OCI-LY1 (cell line): ENCODE measurements around the gene HS3ST2.

ENCODE experiments used
- H2AFZ ChIP-seq: fragments of 200-600 bp; sonication (generic), shearing (Covaris generic); 2 replicates; pipeline ENCODE4 v1.6.0; 2014; ENCODE audit warnings: antibody characterized with exemption, mild to moderate bottlenecking, low read length
- H3F3A ChIP-seq: fragments of 200-600 bp; sonication (generic), shearing (Covaris generic); 2 replicates; pipeline ENCODE4 v1.6.0; 2014; ENCODE audit warnings: mild to moderate bottlenecking, antibody characterized with exemption, low read length, moderate library complexity; ENCODE audit not compliant: insufficient read depth
- H3K27ac ChIP-seq: fragments of 200-600 bp; sonication (generic); 2 replicates; pipeline ENCODE4 v1.5.1; 2014; ENCODE audit warnings: low read length, mixed run types, mild to moderate bottlenecking, low read depth; ENCODE audit not compliant: poor library complexity, severe bottlenecking
- H3K27me3 ChIP-seq: fragments of 200-600 bp; sonication (generic); 2 replicates; pipeline ENCODE4 v1.6.0; 2014; ENCODE audit warnings: antibody characterized with exemption, mild to moderate bottlenecking, low read length, moderate library complexity; ENCODE audit not compliant: insufficient read depth
- H3K36me3 ChIP-seq: fragments of 200-600 bp; sonication (generic); 2 replicates; pipeline ENCODE4 v1.6.1; 2014; ENCODE audit warnings: mild to moderate bottlenecking, antibody characterized with exemption, low read length, moderate library complexity, mixed read lengths; ENCODE audit not compliant: insufficient read depth
- H3K4me1 ChIP-seq: fragments of 200-600 bp; sonication (generic); 2 replicates; pipeline ENCODE4 v1.5.1; 2014; ENCODE audit warnings: mild to moderate bottlenecking, low read length, moderate library complexity; ENCODE audit not compliant: insufficient read depth, severe bottlenecking
- H3K4me2 ChIP-seq: fragments of 200-600 bp; sonication (generic), shearing (Covaris generic); 2 replicates; pipeline ENCODE4 v1.6.1; 2014; ENCODE audit warnings: low read length
- H3K4me3 ChIP-seq: fragments of 200-600 bp; sonication (generic); 2 replicates; pipeline ENCODE4 v1.5.1; 2014; ENCODE audit warnings: low read length, low read depth, mild to moderate bottlenecking, mixed read lengths; ENCODE audit not compliant: poor library complexity, severe bottlenecking
- H3K79me2 ChIP-seq: fragments of 200-600 bp; shearing (Covaris generic); 2 replicates; pipeline ENCODE4 v1.6.1; 2016; ENCODE audit warnings: mixed run types, low read length, mixed read lengths; ENCODE audit not compliant: insufficient read depth
- H3K9ac ChIP-seq: fragments of 200-600 bp; sonication (generic), shearing (Covaris generic); 2 replicates; pipeline ENCODE4 v1.6.1; 2014; ENCODE audit warnings: mild to moderate bottlenecking, low read length, mixed read lengths
- H3K9me2 ChIP-seq: fragments of 200-600 bp; sonication (generic), shearing (Covaris generic); 2 replicates; pipeline ENCODE4 v1.6.1; 2014; ENCODE audit warnings: low read depth, mild to moderate bottlenecking, low read length, mixed read lengths
- H3K9me3 ChIP-seq: fragments of 200-600 bp; shearing (Covaris generic); 2 replicates; pipeline ENCODE4 v1.6.1; 2014; ENCODE audit warnings: low read length, mixed read lengths
- H4K20me1 ChIP-seq: fragments of 200-600 bp; sonication (generic), shearing (Covaris generic); 2 replicates; pipeline ENCODE4 v1.6.0; 2016; ENCODE audit warnings: mild to moderate bottlenecking, low read length; ENCODE audit not compliant: insufficient read depth
- CTCF ChIP-seq: fragments of 200-600 bp; sonication (generic), shearing (Covaris generic); IDR thresholded peaks from 2 replicates; pipeline ENCODE4 v1.5.1; 2017; ENCODE audit warnings: mild to moderate bottlenecking, antibody characterized with exemption, low read length, moderate library complexity, mixed read lengths
- EZH2 ChIP-seq: fragments of 200-600 bp; sonication (generic), shearing (Covaris generic); IDR thresholded peaks from 2 replicates; pipeline ENCODE4 v1.8.0; 2017; ENCODE audit warnings: borderline replicate concordance, mixed run types, mild to moderate bottlenecking, antibody characterized with exemption, low read length, moderate library complexity, mixed read lengths

HS3ST2 gene

DNA sequence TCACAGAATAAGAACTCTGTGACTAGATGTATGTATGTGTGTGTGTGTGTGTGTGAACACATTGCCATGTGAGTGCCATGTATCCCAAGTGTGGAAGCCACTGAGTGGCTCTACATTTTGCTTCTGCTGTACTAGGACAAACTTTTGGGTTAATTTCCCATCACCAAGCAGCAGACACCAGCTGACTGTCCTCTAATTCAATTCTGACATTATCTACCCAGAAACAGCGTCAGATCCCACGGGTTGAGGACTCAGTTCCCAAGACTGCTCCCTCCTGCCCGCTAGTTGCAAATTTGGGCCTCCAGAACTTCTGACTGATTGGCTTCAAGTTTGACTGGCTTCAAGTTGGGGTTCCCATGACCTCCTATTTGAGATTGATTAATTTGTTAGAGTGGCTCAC is 29.2 kb downstream of the HS3ST2 start:
- no peaks in the 10 kb centered on the region for H3K9me2 ChIP-seq
- no peaks in the 10 kb centered on the region for H4K20me1 ChIP-seq
- no peaks in the 10 kb centered on the region for H3K27me3 ChIP-seq
- no peak for TF ChIP-seq EZH2
- no peak for TF ChIP-seq CTCF
- no peaks in the 10 kb centered on the region for H3F3A ChIP-seq
- no peaks in the 10 kb centered on the region for H3K79me2 ChIP-seq
- H3K4me1 ChIP-seq: no peaks in the 10 kb centered on the region
- H3K4me2 ChIP-seq: no peak overlapping the region
- no peak overlapping the region for H3K9ac ChIP-seq
- no peak overlapping the region for H3K4me3 ChIP-seq
- no peak overlapping the region for H3K27ac ChIP-seq
- H3K36me3 ChIP-seq: no peaks in the 10 kb centered on the region
- H3K9me3 ChIP-seq: no peaks in the 10 kb centered on the region
- no peak overlapping the region for H2AFZ ChIP-seq

DNA sequence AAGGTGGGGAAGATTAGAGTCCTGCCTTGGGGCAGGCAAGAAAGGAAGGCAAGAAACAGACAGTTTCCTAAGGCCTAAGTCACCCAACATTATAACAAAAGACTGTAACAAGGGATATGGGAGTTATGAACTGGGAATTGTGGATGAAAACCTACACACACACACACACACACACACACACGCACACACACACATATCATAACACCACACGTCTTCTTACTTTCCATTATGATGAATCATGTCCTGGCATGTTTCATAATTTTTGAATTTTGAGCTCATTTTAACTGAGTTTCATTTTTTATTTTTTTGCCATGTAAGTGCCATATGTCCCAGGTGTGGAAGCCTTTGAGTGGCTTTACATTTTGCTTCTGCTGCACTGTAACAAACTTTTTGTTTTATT is 29.9 kb downstream of the HS3ST2 start:
- no peaks in the 10 kb centered on the region for H3F3A ChIP-seq
- no peaks in the 10 kb centered on the region for H3K79me2 ChIP-seq
- H3K4me1 ChIP-seq: no peaks in the 10 kb centered on the region
- TF ChIP-seq CTCF (no peak), EZH2 (no peak)
- no peak overlapping the region for H3K9ac ChIP-seq
- no peak overlapping the region for H3K4me3 ChIP-seq
- H2AFZ ChIP-seq: no peak overlapping the region
- H3K9me2 ChIP-seq: no peaks in the 10 kb centered on the region
- H3K27me3 ChIP-seq: no peaks in the 10 kb centered on the region
- H3K4me2 ChIP-seq: no peak overlapping the region
- H3K27ac ChIP-seq: no peak overlapping the region
- no peaks in the 10 kb centered on the region for H3K9me3 ChIP-seq
- no peaks in the 10 kb centered on the region for H4K20me1 ChIP-seq
- H3K36me3 ChIP-seq: no peaks in the 10 kb centered on the region

- Histone ChIP-seq H3K27me3 (no peaks in the 10 kb centered on the region), H2AFZ (no peak overlapping the region), H3K4me3 (no peak overlapping the region), H3F3A (no peaks in the 10 kb centered on the region), H3K4me2 (no peak overlapping the region), H3K9ac (no peak overlapping the region), H3K27ac (no peak overlapping the region), H3K4me1 (no peaks in the 10 kb centered on the region), H3K36me3 (no peaks in the 10 kb centered on the region), H4K20me1 (no peaks in the 10 kb centered on the region), H3K79me2 (no peaks in the 10 kb centered on the region), H3K9me2 (no peaks in the 10 kb centered on the region), H3K9me3 (no peaks in the 10 kb centered on the region)
- TF ChIP-seq EZH2 (no peak), CTCF (no peak)
Measured at GRCh38 chr16:22844416-22844815, 30.5 kb downstream of the HS3ST2 start.
